ENCODE measurements around the gene C16orf78. TPM values are rescaled to one million over a fixed set of nuclear protein-coding genes. Genes with fewer than 3 reads are reported as not detected.

C16orf78 gene
- total RNA-seq, 4 donors from 2014 or later = not detected

GRCh38 chr16:49332589-49333258 lies 40.9 kb upstream of the C16orf78 start:
- DNase-seq = no peak

GRCh38 chr16:49333259-49333597 lies 40.4 kb upstream of the C16orf78 start:
- no peaks in the 10 kb centered on the region for H3K4me1 ChIP-seq
- no peaks in the 10 kb centered on the region for H3K9me3 ChIP-seq
- no peaks in the 10 kb centered on the region for H3K27me3 ChIP-seq
- no peaks in the 10 kb centered on the region for H3K36me3 ChIP-seq
- intact Hi-C loops (cut with DNase I; ENCODE audit: low total_unique reads) = no loop called here
- no peak for DNase-seq
- no peak overlapping the region for H3K4me3 ChIP-seq
- TF ChIP-seq POLR2A (IDR thresholded peaks at IDR 0.05) = no peak
- no peak for TF ChIP-seq CTCF (IDR thresholded peaks at IDR 0.05)
- H3K27ac ChIP-seq = no peak overlapping the region

More at GRCh38 chr16:49332589-49333258, 40.9 kb upstream of the C16orf78 start:
- TF ChIP-seq CTCF (IDR thresholded peaks at IDR 0.05) (no peak), POLR2A (IDR thresholded peaks at IDR 0.05) (no peak)
- intact Hi-C loops (cut with DNase I; ENCODE audit: low total_unique reads) = no loop called here
- H3K36me3 ChIP-seq = no peaks in the 10 kb centered on the region
- H3K27ac ChIP-seq = no peak overlapping the region
- no peaks in the 10 kb centered on the region for H3K4me1 ChIP-seq
- H3K4me3 ChIP-seq = no peak overlapping the region
- no peaks in the 10 kb centered on the region for H3K27me3 ChIP-seq
- H3K9me3 ChIP-seq = no peaks in the 10 kb centered on the region

DNA sequence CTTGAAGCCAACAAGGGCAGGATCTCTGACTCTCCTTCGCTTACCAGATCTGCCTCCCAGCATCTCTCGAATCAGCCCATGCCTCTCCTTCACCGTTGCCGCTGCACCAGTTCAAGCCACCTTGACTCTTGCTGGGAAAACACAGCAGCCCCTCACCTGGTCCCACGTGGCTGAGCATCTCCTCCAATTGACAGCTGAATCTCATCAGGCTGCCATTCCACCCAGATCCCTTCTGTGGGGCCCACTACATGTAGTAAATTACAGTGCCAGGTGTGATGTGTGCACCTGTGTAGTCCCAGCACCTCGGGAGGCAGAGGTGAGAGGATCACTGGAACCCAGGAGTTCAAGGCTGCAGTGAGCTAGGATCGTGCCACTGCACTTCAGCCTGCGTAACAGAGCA lies 37.8 kb upstream of the C16orf78 start:
- H3K27me3 ChIP-seq = no peaks in the 10 kb centered on the region
- intact Hi-C loops (cut with DNase I; ENCODE audit: low total_unique reads) = no loop called here
- H3K27ac ChIP-seq = no peak overlapping the region
- TF ChIP-seq POLR2A (IDR thresholded peaks at IDR 0.05) (no peak), CTCF (IDR thresholded peaks at IDR 0.05) (no peak)
- H3K9me3 ChIP-seq = no peaks in the 10 kb centered on the region
- DNase-seq = no peak
- H3K4me3 ChIP-seq = no peak overlapping the region
- H3K36me3 ChIP-seq = no peaks in the 10 kb centered on the region
- H3K4me1 ChIP-seq = no peaks in the 10 kb centered on the region

GRCh38 chr16:49336581-49336980 lies 37.0 kb upstream of the C16orf78 start:
- DNase-seq = no peak
- Histone ChIP-seq H3K4me3 (no peak overlapping the region), H3K4me1 (no peaks in the 10 kb centered on the region), H3K27ac (no peak overlapping the region), H3K36me3 (no peaks in the 10 kb centered on the region), H3K27me3 (no peaks in the 10 kb centered on the region), H3K9me3 (no peaks in the 10 kb centered on the region)
- intact Hi-C loops (cut with DNase I; ENCODE audit: low total_unique reads) = no loop called here
- TF ChIP-seq POLR2A (IDR thresholded peaks at IDR 0.05) (no peak), CTCF (IDR thresholded peaks at IDR 0.05) (no peak)

- H3K27me3 ChIP-seq = no peaks in the 10 kb centered on the region
- no peaks in the 10 kb centered on the region for H3K36me3 ChIP-seq
- DNase-seq = no peak
- no peak overlapping the region for H3K4me3 ChIP-seq
- intact Hi-C loops (cut with DNase I; ENCODE audit: low total_unique reads) = no loop called here
- no peaks in the 10 kb centered on the region for H3K4me1 ChIP-seq
- TF ChIP-seq CTCF (IDR thresholded peaks at IDR 0.05) = no peak
- TF ChIP-seq POLR2A (IDR thresholded peaks at IDR 0.05) = no peak
- H3K9me3 ChIP-seq = no peaks in the 10 kb centered on the region
- no peak overlapping the region for H3K27ac ChIP-seq
These were observed 35.7 kb upstream of the C16orf78 start for GRCh38 chr16:49337814-49338350.
